Kidney glomerular epithelial cell (primary cell): ENCODE results near the gene RACK1.
"Not testable (repeated sequence)": the region's sequence is repeated elsewhere in the genome, so short reads cannot be mapped to it uniquely, and the experiment has no call there.

Experiments
- DNase-seq: peaks from one replicate; lab custom pipeline; 2025; lab: John Stamatoyannopoulos, UW

The RACK1 gene

GRCh38 chr5:181214249-181214648 is 29.5 kb downstream of the RACK1 start:
- not testable (repeated sequence) for DNase-seq

GRCh38 chr5:181212934-181213333 is 30.8 kb downstream of the RACK1 start:
- DNase-seq: no peak

GRCh38 chr5:181212080-181212479 is 31.6 kb downstream of the RACK1 start:
- DNase-seq: no peak

GRCh38 chr5:181211208-181211607 is 32.5 kb downstream of the RACK1 start:
- DNase-seq: no peak

- not testable (repeated sequence) for DNase-seq
Observed at GRCh38 chr5:181210698-181211097, 33.0 kb downstream of the RACK1 start.

GRCh38 chr5:181210148-181210547 is 33.6 kb downstream of the RACK1 start:
- not testable (repeated sequence) for DNase-seq

- not testable (repeated sequence) for DNase-seq
Observed at GRCh38 chr5:181209006-181209405, 34.7 kb downstream of the RACK1 start.

- DNase-seq: no peak
Observed at GRCh38 chr5:181207960-181208253, 35.8 kb downstream of the RACK1 start.

- no peak for DNase-seq
Observed at GRCh38 chr5:181207214-181207959, 36.3 kb downstream of the RACK1 start.

GRCh38 chr5:181205761-181206649 is 37.7 kb downstream of the RACK1 start:
- DNase-seq: no peak

GRCh38 chr5:181204826-181205760 is 38.6 kb downstream of the RACK1 start, which contains the start of gene TRIM7:
TRIM7 (minus strand) TSS chr5:181205196; CDS start chr5:181205110, 86 bp downstream.
- no peak for DNase-seq

- DNase-seq: no peak
Observed at GRCh38 chr5:181204113-181204825, 39.4 kb downstream of the RACK1 start.

GRCh38 chr5:181203777-181204112 is 40.0 kb downstream of the RACK1 start:
- DNase-seq: no peak

GRCh38 chr5:181203093-181203711 is 40.5 kb downstream of the RACK1 start:
- no peak for DNase-seq

- no peak for DNase-seq
Observed at GRCh38 chr5:181200816-181201215, 42.9 kb downstream of the RACK1 start.

- no peak for DNase-seq
Observed at GRCh38 chr5:181199881-181200638, 43.6 kb downstream of the RACK1 start.

- DNase-seq: no peak
Observed at GRCh38 chr5:181198905-181199519, 44.7 kb downstream of the RACK1 start.

GRCh38 chr5:181198106-181198685 is 45.5 kb downstream of the RACK1 start:
- no peak for DNase-seq

- no peak for DNase-seq
Observed at GRCh38 chr5:181197326-181197951, 46.3 kb downstream of the RACK1 start.
